Activated CD4-positive, alpha-beta T cell treated with anti-CD3 and anti-CD28 coated beads for 36 hours (primary cell): Measurements from ENCODE around the gene CIC. TPM values are rescaled to one million over a fixed set of nuclear protein-coding genes. Genes with fewer than 3 reads are reported as not detected.
A peak's percentile ranks its signal among the peaks of the same experiment; 100 is the strongest.

Source experiments
- ATAC-seq: fragments of 200-7000 bp; cut with Tn5 transposase; one replicate; pipeline ENCODE4 v1.10.0; 2021; ENCODE audit warnings: mild to moderate bottlenecking, moderate library complexity
- CTCF ChIA-PET: fragments of 350-600 bp; sonication (Branson Sonifier 250); formaldehyde crosslinking; loops from one replicate; lab custom pipeline; 2021; ENCODE audit warnings: antibody characterized with exemption; lab: Charles Lee
- POLR2A ChIA-PET: fragments of 350-600 bp; sonication (Branson Sonifier 250); formaldehyde crosslinking; loops from one replicate; lab custom pipeline; 2021; ENCODE audit warnings: antibody characterized with exemption, inconsistent platforms; lab: Charles Lee
- DNase-seq: peaks from one replicate; pipeline ENCODE4 v3.0.0-alpha.2; 2020
- H3K27ac Mint-ChIP-seq: one replicate; pipeline ENCODE4 v1.8.0; 2021; ENCODE audit warnings: mixed read lengths
- H3K27me3 Mint-ChIP-seq: one replicate; pipeline ENCODE4 v1.8.0; 2021; ENCODE audit warnings: mixed read lengths
- H3K36me3 Mint-ChIP-seq: one replicate; pipeline ENCODE4 v1.8.0; 2021; ENCODE audit warnings: low read depth, mixed read lengths
- H3K4me1 Mint-ChIP-seq: one replicate; pipeline ENCODE4 v1.8.0; 2021; ENCODE audit warnings: mixed read lengths
- H3K4me3 Mint-ChIP-seq: one replicate; pipeline ENCODE4 v1.8.0; 2021; ENCODE audit warnings: mild to moderate bottlenecking, moderate library complexity, mixed read lengths
- H3K9me3 Mint-ChIP-seq: one replicate; pipeline ENCODE4 v1.8.0; 2021; ENCODE audit warnings: low read depth, mixed read lengths
- intact Hi-C, 2 experiments: fragments of 100-400 bp; cut with DNase I in 1 of 2; cut with micrococcal nuclease in 1 of 2; formaldehyde crosslinking; loops; one replicate each; pipeline versions ENCODE4 v1.14.2 to v1.15.1; 2022 to 2024; cut with DNase I, micrococcal nuclease
- total RNA-seq, 2 experiments: library from RNA; stranded (reverse); gene quantifications; one replicate each; pipeline ENCODE4 v1.2.3, GENCODE V29; 2021

The CIC gene
- total RNA-seq, 2 experiments from 2014 or later = 62.8 to 66.3 TPM

DNA sequence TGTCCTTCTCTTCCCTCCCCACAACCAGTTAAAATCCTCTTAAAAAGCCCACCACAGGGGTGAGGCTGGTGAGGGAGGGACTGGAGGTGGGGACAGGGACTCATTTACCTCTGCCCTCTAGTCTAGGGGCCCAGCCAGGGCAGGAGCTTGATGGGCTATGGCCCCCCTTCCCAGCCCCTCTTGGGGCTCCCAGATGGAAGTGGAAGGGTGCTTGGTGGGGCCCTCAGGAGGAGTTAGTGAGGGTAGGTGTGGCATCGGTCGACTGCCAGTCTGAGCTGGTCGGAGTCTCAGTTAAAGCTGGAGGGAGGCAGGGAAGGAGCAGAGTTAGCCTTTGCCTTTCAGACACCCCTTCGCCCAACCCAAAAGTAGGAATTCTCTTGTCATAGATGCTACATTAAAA is 38.5 kb upstream of the CIC start:
- Mint-ChIP-seq H3K9me3 (no peaks in the 10 kb centered on the region), H3K27ac (no peak overlapping the region), H3K4me3 (no peak overlapping the region), H3K4me1 (peaks cover 19% of the 10 kb centered on the region), H3K27me3 (no peaks in the 10 kb centered on the region), H3K36me3 (peaks cover 61% of the 10 kb centered on the region)
- no peak for DNase-seq
- ATAC-seq = no peak
- CTCF ChIA-PET = no interaction called here
- intact Hi-C loops = no loop called here
- POLR2A ChIA-PET = interaction anchor here (1.0 kb wide), 1 partner anchor 12 kb away, joined by 3 read pairs; the partner anchor contains the start of gene GSK3A

DNA sequence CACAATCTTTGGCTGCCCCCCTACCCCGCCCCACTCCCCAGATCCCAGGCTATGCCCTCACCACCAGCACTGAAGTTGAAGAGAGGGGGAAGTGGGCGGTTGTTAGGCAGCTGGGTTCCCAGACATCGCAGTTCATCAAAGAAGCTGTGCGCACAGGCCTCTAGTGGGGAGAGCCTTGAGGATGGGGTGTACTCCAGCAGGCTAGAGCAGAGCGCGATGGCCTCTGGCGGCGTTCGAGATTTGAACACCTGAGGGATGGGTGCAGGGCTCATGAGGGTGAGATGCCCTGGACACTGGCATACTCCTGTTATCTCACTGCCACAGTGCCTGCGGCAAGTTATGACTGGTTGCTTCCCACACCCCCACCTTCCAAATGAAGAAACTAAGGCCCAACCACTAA is 36.6 kb upstream of the CIC start:
- Mint-ChIP-seq H3K9me3 (no peaks in the 10 kb centered on the region), H3K4me1 (peaks cover 12% of the 10 kb centered on the region), H3K27me3 (no peaks in the 10 kb centered on the region), H3K36me3 (peaks cover 55% of the 10 kb centered on the region), H3K4me3 (no peak overlapping the region), H3K27ac (no peak overlapping the region)
- intact Hi-C loops = no loop called here
- ChIA-PET POLR2A (interaction anchor here (0.6 to 1.0 kb wide), 3 partner anchors 10 to 105 kb away, joined by 3 read pairs; partner anchors contain the start of gene GSK3A), CTCF (interaction anchor here (1.5 to 2.9 kb wide), 2 partner anchors 10 to 12 kb away, joined by 3 to 8 read pairs; partner anchors contain the start of genes GSK3A and ZNF526)
- DNase-seq (no peak), ATAC-seq (no peak)

DNA sequence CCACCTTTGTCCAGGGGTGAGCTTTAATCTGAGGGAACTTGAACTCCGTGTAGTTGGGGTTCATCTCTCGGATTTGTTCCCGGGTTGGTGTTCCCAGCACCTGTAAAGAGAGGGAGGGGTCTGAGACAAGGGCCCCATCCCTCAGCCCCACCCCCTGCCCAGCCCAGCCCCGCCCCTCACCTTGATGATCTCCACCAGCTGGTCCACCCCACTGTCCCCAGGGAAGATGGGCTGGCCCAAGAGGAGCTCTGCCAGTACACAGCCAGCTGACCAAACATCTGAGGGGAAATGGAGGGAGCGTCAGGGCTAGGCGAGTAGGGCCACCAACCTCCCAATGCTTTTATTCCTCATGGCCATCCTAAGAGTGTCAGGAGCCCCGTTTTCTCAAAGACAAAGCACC is 35.9 kb upstream of the CIC start:
- no peaks in the 10 kb centered on the region for H3K9me3 Mint-ChIP-seq
- H3K27me3 Mint-ChIP-seq = no peaks in the 10 kb centered on the region
- ATAC-seq = no peak
- H3K36me3 Mint-ChIP-seq = peaks cover 54% of the 10 kb centered on the region
- ChIA-PET CTCF (interaction anchor here (1.0 to 2.9 kb wide), 3 partner anchors 9 to 17 kb away, joined by 3 to 8 read pairs (median 3); partner anchors contain the start of genes GSK3A and ZNF526), POLR2A (interaction anchor here (0.7 to 1.0 kb wide), 2 partner anchors 9 to 10 kb away, joined by 3 read pairs; partner anchors contain the start of gene GSK3A)
- no peak overlapping the region for H3K27ac Mint-ChIP-seq
- H3K4me1 Mint-ChIP-seq = peaks cover 8% of the 10 kb centered on the region
- DNase-seq = no peak
- H3K4me3 Mint-ChIP-seq = no peak overlapping the region
- intact Hi-C loops = no loop called here

DNA sequence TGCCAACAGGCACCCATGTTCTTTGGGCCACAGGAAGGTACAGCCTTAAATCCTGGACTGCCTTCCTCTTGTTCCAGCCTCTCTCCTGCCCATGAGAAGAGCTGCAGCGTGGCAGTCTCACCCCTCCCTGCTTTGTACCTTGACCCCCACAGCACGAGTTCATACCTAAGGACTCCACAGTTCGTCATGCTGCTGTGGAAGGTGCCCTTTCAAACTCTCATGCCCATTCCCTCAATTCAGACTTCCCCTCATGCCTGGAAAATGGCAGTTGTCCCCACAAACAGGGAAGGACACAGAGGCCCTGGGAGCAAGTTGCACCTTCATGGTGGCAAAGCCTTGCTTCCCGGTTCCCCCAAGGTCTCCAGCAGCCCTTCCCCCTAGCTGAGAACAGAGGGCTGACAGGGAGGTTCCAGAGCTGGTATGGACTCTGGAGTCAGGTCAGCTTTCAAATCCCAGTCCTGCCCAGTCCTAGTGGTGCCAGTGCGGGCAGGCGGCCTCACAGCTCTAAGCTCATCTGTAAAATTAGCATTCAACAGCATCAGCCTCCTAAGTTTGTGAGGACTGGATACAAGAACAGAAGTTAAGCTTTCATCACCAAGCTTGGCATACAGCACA is 35.3 kb upstream of the CIC start:
- peaks cover 6% of the 10 kb centered on the region for H3K4me1 Mint-ChIP-seq
- POLR2A ChIA-PET = no interaction called here
- H3K36me3 Mint-ChIP-seq = peaks cover 52% of the 10 kb centered on the region

DNA sequence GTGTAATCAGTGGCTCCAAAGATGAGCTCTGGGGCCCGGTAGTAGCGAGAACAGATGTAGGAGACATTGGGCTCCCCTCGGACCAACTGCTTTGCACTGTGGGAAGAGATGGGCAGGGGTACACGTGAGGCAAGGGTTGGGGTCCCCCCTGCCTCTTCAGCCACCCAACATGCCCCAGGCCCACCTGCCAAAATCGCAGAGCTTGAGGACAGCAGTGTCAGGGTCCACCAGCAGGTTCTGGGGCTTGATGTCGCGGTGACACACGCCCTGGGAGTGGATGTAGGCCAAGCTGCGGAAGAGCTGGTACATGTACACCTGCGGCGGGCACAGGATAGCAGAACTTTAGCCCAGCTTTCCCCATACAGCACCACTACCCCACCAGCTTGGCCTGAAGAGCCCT is 34.7 kb upstream of the CIC start:
- ATAC-seq = no peak
- H3K27ac Mint-ChIP-seq = no peak overlapping the region
- DNase-seq = no peak

More for the DNA sequence above, 35.3 kb upstream of the CIC start:
- Mint-ChIP-seq H3K4me3 (no peak overlapping the region), H3K27ac (peak overlapping the region; percentile 3), H3K9me3 (no peaks in the 10 kb centered on the region), H3K27me3 (no peaks in the 10 kb centered on the region)
- no peak for DNase-seq
- ATAC-seq = no peak
- intact Hi-C loops = no loop called here
- CTCF ChIA-PET = interaction anchor here (0.6 to 2.9 kb wide), 5 partner anchors 9 to 125 kb away, joined by 3 to 8 read pairs (median 3); partner anchors contain the start of genes GSK3A and ZNF526

DNA sequence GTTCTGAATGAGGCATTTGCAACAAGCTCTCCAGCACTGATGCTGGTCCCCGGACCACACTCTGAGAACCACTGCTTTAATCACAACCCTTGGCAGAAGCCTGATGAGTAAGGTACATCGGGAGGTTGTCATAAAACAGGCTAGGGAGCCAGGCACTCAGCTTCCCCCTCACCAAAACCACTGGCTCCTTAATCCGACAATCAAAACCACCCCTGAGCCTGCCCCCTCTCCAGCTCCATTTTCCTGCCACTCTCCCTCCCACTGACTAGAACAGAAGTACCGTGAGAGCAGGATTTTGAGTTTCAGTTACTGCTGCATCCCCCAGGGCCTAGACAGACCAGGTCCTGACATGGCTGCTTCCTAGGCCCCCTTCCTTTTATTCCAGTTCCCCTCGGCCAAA is 33.9 kb upstream of the CIC start:
- Mint-ChIP-seq H3K4me3 (no peak overlapping the region), H3K27me3 (no peaks in the 10 kb centered on the region), H3K36me3 (peaks cover 55% of the 10 kb centered on the region), H3K4me1 (peaks cover 15% of the 10 kb centered on the region), H3K9me3 (no peaks in the 10 kb centered on the region), H3K27ac (no peak overlapping the region)
- DNase-seq (no peak), ATAC-seq (no peak)
- ChIA-PET POLR2A (interaction anchor here (0.6 kb wide), 1 partner anchor 18 kb away, joined by 7 read pairs; the partner anchor contains the start of gene DEDD2), CTCF (interaction anchor here (0.6 to 0.9 kb wide), 4 partner anchors 15 to 119 kb away, joined by 3 read pairs; partner anchors contain the start of gene ZNF526)
- intact Hi-C loops = no loop called here

More for the DNA sequence above, 34.7 kb upstream of the CIC start:
- Mint-ChIP-seq H3K36me3 (peaks cover 54% of the 10 kb centered on the region), H3K9me3 (no peaks in the 10 kb centered on the region), H3K4me1 (peaks cover 11% of the 10 kb centered on the region), H3K4me3 (no peak overlapping the region), H3K27me3 (no peaks in the 10 kb centered on the region)
- intact Hi-C loops = no loop called here
- ChIA-PET POLR2A (no interaction called here), CTCF (interaction anchor here (0.6 to 2.9 kb wide), 3 partner anchors 8 to 126 kb away, joined by 3 to 8 read pairs (median 3); partner anchors contain the start of gene GSK3A)

DNA sequence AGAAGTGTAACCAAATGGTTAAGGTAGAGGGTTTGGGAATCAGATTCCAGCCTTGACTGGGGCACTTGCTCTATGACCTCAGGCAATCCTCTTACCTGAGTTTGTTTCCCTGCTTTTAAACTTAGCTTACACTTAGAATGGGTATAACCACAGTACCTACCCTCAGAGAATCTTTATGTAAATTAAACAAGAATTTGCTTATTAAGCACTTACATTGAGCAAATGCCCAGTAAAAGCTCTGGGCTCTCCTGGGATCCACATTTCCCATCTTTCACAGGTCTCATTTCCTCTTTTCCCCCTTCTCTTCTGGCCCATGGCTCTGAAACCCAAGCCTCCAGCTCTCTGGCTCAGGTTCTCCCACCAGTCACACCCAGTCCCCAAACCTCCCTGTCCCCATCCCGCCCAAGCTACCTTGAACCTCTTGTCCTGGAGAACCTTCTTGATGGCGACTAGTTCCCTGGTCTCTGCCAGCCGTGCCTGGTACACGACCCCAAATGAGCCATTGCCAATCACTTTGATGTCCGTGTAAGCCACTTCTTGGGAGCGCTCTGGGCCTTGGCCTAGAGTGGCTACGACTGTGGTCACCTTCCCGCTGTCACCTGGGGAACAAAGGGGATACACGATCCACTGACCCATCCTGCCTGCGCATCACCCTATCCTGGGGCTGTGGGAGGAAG is 29.4 kb upstream of the CIC start:
- ATAC-seq (no peak), DNase-seq (no peak)
- peaks cover 30% of the 10 kb centered on the region for H3K36me3 Mint-ChIP-seq
- H3K4me3 Mint-ChIP-seq = no peak overlapping the region
- peaks cover 27% of the 10 kb centered on the region for H3K4me1 Mint-ChIP-seq
- CTCF ChIA-PET = interaction anchor here (1.1 to 2.2 kb wide), 4 partner anchors 12 to 115 kb away, joined by 3 to 6 read pairs (median 4); no protein-coding TSS in a partner anchor
- peak overlapping the region; percentile 39 for H3K27ac Mint-ChIP-seq
- intact Hi-C loops = no loop called here
- POLR2A ChIA-PET = interaction anchor here (0.7 kb wide), 1 partner anchor 1546 kb away, joined by 3 read pairs; no protein-coding TSS in a partner anchor
- H3K27me3 Mint-ChIP-seq = no peaks in the 10 kb centered on the region
- H3K9me3 Mint-ChIP-seq = no peaks in the 10 kb centered on the region

DNA sequence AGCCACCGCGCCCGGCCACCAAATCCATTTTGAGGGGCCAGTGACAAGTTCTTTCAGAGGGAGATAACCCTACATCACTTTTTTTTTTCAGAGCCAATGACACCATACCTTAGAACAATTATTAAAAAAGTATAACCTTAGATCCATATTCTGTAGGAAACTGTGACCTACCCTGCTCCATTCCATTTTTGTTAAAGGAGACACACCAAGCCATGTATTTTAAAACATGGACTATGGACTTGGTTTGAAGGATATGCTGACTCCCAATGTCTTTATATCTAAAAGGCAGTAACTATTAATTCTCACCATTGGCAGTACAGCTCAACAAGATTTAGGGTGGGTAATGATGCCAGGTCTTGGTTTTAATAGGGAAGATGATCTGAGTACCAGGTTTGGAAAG is 27.8 kb upstream of the CIC start:
- Mint-ChIP-seq H3K9me3 (no peaks in the 10 kb centered on the region), H3K36me3 (peaks cover 23% of the 10 kb centered on the region), H3K4me1 (peaks cover 40% of the 10 kb centered on the region), H3K27me3 (no peaks in the 10 kb centered on the region), H3K27ac (no peak overlapping the region), H3K4me3 (peak overlapping the region; percentile 93)
- no peak for DNase-seq
- ATAC-seq = no peak
- intact Hi-C loops = no loop called here
- ChIA-PET POLR2A (interaction anchor here (1.5 to 3.6 kb wide), 3 partner anchors 21 to 44 kb away, joined by 4 to 18 read pairs (median 16); partner anchors contain the start of genes CIC and ZNF526), CTCF (interaction anchor here (0.6 to 2.3 kb wide), 9 partner anchors 8 to 57 kb away, joined by 3 to 8 read pairs (median 4); partner anchors contain the start of gene ZNF526)

DNA sequence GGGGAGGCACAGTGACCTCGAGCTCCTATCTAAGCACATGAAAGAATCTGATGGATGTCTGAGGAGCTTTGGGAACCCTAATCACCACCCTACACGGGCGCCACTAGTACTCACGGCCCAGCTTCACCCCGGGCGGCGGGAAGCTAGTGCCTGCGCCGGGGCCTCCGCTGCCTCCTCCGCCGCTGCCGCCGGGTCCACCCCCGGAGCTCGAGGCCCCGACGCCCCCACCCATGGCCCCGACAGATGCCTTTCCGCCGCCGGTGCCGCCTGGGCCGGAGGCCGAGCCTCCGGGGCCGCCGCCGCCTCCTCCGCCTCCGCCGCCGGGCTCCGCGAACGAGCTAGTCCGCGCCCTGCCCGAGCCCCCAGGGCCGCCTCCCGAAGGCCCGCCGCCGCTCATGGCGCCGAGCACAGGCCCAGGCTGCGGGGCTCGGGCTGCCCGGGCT is 27.0 kb upstream of the CIC start:
- intact Hi-C loops = loop anchor here (1.0 to 2.0 kb wide), 13 partner anchors 22 to 1797 kb away; partner anchors contain the start of genes PAFAH1B3 (in 2 of the 2), PRR19 (in 2 of the 2), ZNF526 (in 2 of the 2) and POU2F2 (in 1 of the 2)
- peaks cover 17% of the 10 kb centered on the region for H3K36me3 Mint-ChIP-seq
- ChIA-PET POLR2A (interaction anchor here (0.6 to 3.6 kb wide), 13 partner anchors 9 to 382 kb away, joined by 3 to 18 read pairs (median 4); partner anchors contain the start of genes CIC, DEDD2, PAFAH1B3 and RPS19), CTCF (interaction anchor here (0.5 to 5.9 kb wide), 11 partner anchors 9 to 1535 kb away, joined by 3 to 50 read pairs (median 4); partner anchors contain the start of genes PAFAH1B3, PRR19 and ZNF526)
- H3K4me3 Mint-ChIP-seq = peak overlapping the region; percentile 93
- peak overlapping the region; percentile 91 for H3K27ac Mint-ChIP-seq
- DNase-seq (peak; percentile 59), ATAC-seq (no peak)
- H3K27me3 Mint-ChIP-seq = no peaks in the 10 kb centered on the region
- H3K9me3 Mint-ChIP-seq = no peaks in the 10 kb centered on the region
- peaks cover 48% of the 10 kb centered on the region for H3K4me1 Mint-ChIP-seq

DNA sequence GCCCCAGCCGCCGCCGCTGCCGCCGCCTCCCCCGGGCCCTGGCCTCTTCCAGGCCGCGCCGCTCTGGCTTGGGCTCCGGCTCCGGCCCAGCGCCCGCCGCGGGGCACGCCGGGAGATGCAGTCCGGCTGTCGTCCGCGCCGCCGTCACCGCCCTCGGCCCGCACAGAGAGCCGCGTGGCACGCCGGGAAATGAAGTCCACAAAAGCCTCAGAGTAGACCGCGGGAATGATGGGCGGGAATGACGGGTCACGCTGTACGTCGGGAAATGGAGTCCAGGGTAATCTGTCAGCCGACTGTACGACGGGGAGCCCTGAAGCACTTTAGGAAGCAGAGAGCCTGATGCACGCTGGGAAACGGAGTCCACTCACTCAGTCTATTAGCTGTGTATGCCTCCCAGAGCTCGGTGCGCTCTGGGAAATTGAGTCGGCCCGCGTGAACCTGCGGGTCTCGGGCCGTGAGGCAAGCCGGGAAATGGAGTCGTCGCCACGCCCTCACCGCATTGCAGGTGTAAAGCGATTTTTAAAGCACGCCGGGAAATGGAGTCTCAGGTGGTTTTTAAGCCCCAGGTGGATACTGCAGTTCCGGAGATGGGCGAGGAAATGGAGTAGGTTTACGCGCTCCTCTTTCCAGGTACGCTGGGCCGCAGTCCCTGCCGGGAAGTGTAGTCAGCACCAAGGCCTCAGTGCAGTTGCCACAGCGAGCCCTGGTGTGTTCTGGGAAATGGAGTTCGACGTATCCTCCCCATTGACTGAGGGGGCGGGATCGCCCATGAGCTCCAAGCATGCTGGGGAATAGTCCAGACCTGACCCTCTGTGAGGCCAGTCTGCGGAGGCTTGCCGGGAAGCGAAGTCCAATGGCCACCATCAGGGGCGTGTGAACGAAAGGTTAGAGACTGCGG is 26.3 kb upstream of the CIC start, which contains the start of gene GSK3A:
Gene GSK3A, minus strand, starts transcription at position 91 of the 898 bp plus-strand sequence. CDS start 137 bp downstream, outside the sequence.
- ATAC-seq = peak; percentile 80
- POLR2A ChIA-PET = interaction anchor here (0.6 to 3.6 kb wide), 18 partner anchors 9 to 1338 kb away, joined by 3 to 18 read pairs (median 4); partner anchors contain the start of genes CIC, DEDD2, PAFAH1B3 and RPS19
- H3K9me3 Mint-ChIP-seq = no peaks in the 10 kb centered on the region
- H3K4me3 Mint-ChIP-seq = peak within 1 kb of the TSS; percentile 93
- intact Hi-C loops = loop anchor here (1.0 to 2.0 kb wide), 14 partner anchors 22 to 1798 kb away; partner anchors contain the start of genes PAFAH1B3 (in 2 of the 2), PRR19 (in 2 of the 2), ZNF526 (in 2 of the 2) and DEDD2 (in 1 of the 2)
- peaks cover 48% of the 10 kb centered on the region for H3K4me1 Mint-ChIP-seq
- peaks cover 15% of the 10 kb centered on the region for H3K36me3 Mint-ChIP-seq
- H3K27ac Mint-ChIP-seq = peak within 1 kb of the TSS; percentile 94
- CTCF ChIA-PET = interaction anchor here (0.5 to 5.9 kb wide), 14 partner anchors 9 to 1536 kb away, joined by 3 to 50 read pairs (median 4); partner anchors contain the start of genes DEDD2, PAFAH1B3, POU2F2 and PRR19
- no peaks in the 10 kb centered on the region for H3K27me3 Mint-ChIP-seq
- peak; percentile 97 for DNase-seq
